Activated CD4-positive, alpha-beta T cell treated with anti-CD3 and anti-CD28 coated beads for 36 hours (primary cell): ENCODE results near the gene KCNG2. TPM values are rescaled to one million over a fixed set of nuclear protein-coding genes. Genes with fewer than 3 reads are reported as not detected.

ENCODE experiments used
- ATAC-seq: fragments of 200-7000 bp; cut with Tn5 transposase; one replicate; pipeline ENCODE4 v1.10.0; 2021; ENCODE audit warnings: mild to moderate bottlenecking, moderate library complexity
- CTCF ChIA-PET: fragments of 350-600 bp; sonication (Branson Sonifier 250); formaldehyde crosslinking; loops from one replicate; lab custom pipeline; 2021; ENCODE audit warnings: antibody characterized with exemption; lab: Charles Lee
- POLR2A ChIA-PET: fragments of 350-600 bp; sonication (Branson Sonifier 250); formaldehyde crosslinking; loops from one replicate; lab custom pipeline; 2021; ENCODE audit warnings: antibody characterized with exemption, inconsistent platforms; lab: Charles Lee
- DNase-seq: peaks from one replicate; pipeline ENCODE4 v3.0.0-alpha.2; 2020
- H3K27ac Mint-ChIP-seq: one replicate; pipeline ENCODE4 v1.8.0; 2021; ENCODE audit warnings: mixed read lengths
- H3K27me3 Mint-ChIP-seq: one replicate; pipeline ENCODE4 v1.8.0; 2021; ENCODE audit warnings: mixed read lengths
- H3K36me3 Mint-ChIP-seq: one replicate; pipeline ENCODE4 v1.8.0; 2021; ENCODE audit warnings: low read depth, mixed read lengths
- H3K4me1 Mint-ChIP-seq: one replicate; pipeline ENCODE4 v1.8.0; 2021; ENCODE audit warnings: mixed read lengths
- H3K4me3 Mint-ChIP-seq: one replicate; pipeline ENCODE4 v1.8.0; 2021; ENCODE audit warnings: mild to moderate bottlenecking, moderate library complexity, mixed read lengths
- H3K9me3 Mint-ChIP-seq: one replicate; pipeline ENCODE4 v1.8.0; 2021; ENCODE audit warnings: low read depth, mixed read lengths
- intact Hi-C, 2 experiments: fragments of 100-400 bp; cut with DNase I in 1 of 2; cut with micrococcal nuclease in 1 of 2; formaldehyde crosslinking; loops; one replicate each; pipeline versions ENCODE4 v1.14.2 to v1.15.1; 2022 to 2024; cut with DNase I, micrococcal nuclease
- total RNA-seq, 2 experiments: library from RNA; stranded (reverse); gene quantifications; one replicate each; pipeline ENCODE4 v1.2.3, GENCODE V29; 2021

The KCNG2 gene
- total RNA-seq, 2 experiments from 2014 or later: not detected

DNA sequence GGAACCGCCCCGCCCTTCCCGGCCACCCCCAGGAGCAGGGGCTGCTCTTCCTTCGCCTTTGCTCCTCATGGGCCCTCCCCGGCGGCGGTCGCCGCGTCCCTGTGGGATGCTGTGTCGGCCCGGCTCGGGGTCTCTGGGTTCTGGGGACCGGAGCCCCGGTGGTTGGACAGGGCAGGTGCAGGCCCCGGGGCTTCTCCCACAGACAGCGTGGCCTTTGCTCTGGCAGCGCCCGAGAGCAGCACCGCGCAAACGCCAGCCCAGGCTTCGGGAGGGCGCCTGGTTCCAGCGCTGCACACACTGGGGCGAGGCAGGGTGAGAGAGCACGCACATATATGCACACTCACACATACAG, 9.0 kb upstream of the KCNG2 start:
- intact Hi-C loops: no loop called here
- CTCF ChIA-PET: no interaction called here
- Mint-ChIP-seq H3K4me1 (peaks cover 4% of the 10 kb centered on the region), H3K36me3 (no peaks in the 10 kb centered on the region), H3K9me3 (no peaks in the 10 kb centered on the region), H3K27me3 (peaks cover 53% of the 10 kb centered on the region), H3K27ac (no peak overlapping the region), H3K4me3 (no peak overlapping the region)
- POLR2A ChIA-PET: no interaction called here
- no peak for DNase-seq
- no peak for ATAC-seq

DNA sequence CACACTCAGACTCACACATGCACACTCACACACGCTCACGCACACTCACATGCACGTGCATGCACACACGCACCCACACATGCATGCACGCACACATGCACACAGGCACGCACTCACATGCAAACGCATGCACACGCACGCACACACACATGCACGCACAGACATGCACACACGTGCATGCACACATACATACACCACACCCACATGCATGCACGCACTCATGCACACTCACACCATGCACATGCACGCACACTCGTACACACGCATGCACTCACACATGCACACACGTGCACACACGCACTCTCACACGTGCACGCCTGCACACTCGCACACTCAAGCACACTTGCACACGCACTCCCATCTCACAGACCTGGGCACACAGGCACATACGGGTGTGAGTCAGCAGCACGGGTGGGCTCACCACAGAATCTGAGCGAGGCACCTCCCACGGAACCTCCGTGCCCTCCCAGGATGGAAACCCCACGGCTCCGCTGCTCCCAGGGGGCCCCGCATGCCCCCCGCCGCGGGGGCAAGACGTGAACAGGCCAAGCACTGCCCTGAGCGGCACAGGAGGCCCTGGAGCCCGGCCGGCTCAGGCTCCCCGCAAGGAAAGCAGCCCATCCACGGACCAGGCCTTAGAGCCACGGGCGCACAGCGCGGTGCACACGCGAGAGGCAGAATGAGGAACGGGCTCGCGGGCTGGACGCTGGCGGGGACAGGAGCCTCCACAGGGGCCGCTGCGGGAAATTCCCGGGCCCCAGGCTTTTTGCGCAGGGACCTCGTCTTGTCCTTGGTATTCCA, 8.4 kb upstream of the KCNG2 start:
- Mint-ChIP-seq H3K27me3 (peaks cover 49% of the 10 kb centered on the region), H3K9me3 (no peaks in the 10 kb centered on the region), H3K27ac (no peak overlapping the region), H3K4me3 (no peak overlapping the region), H3K36me3 (no peaks in the 10 kb centered on the region), H3K4me1 (peaks cover 4% of the 10 kb centered on the region)
- ChIA-PET CTCF (no interaction called here), POLR2A (no interaction called here)
- ATAC-seq (no peak), DNase-seq (no peak)
- intact Hi-C loops: no loop called here

DNA sequence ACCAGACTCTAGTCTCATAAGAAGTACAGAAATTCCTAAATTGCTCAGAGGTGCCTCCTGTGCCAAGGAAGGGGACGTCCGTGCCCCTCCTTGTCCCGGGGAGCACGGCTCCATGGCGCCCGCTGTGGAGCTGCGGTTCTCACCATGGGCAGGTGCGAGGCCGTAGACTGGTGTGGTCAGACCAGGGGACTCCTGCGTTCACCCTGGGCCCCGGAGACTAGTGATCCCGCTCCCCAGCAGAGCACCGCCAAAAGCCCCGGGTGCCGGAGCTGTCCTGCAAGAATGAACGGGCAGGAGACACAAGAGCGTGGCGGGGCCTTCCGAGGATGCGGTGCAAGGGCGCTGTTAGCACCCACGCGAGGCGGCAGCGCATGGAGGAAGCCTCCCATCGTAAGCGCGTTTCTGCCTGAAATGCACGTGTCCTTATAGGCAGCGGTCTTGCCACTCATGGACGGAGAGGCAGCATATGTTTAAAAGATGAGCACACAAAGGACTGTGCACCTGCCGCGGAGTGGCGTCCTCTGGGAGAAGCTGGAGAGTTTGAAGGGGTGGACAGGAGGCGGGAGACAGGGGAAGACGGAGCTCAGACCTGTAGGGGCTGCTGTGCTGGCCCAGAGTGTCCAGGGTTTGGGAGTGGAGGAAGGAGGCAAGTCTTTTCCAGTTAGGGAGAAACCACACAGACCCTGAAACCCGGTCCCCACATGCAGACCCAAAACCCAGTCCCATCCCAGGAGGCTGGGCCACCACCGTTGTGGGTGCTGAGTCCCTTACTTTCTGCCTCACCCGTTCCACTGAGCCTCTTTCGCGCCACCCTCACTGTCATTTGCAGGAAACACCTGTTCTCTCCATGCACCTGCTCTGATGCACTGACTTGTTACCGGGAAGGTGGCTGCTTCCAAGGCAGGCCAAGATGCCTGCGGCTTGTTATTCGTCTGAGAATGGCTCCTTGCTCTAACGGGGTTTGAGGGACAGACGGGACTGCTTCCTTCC, 7.5 kb upstream of the KCNG2 start:
- H3K4me1 Mint-ChIP-seq: peaks cover 4% of the 10 kb centered on the region
- no peak for ATAC-seq
- CTCF ChIA-PET: no interaction called here
- DNase-seq: no peak
- peaks cover 52% of the 10 kb centered on the region for H3K27me3 Mint-ChIP-seq
- H3K4me3 Mint-ChIP-seq: no peak overlapping the region
- intact Hi-C loops: loop anchor here in 1 of 2 experiments (10.0 kb wide), 1 partner anchor 365 kb away; no protein-coding TSS in a partner anchor
- H3K9me3 Mint-ChIP-seq: no peaks in the 10 kb centered on the region
- POLR2A ChIA-PET: no interaction called here
- H3K36me3 Mint-ChIP-seq: no peaks in the 10 kb centered on the region
- H3K27ac Mint-ChIP-seq: no peak overlapping the region

DNA sequence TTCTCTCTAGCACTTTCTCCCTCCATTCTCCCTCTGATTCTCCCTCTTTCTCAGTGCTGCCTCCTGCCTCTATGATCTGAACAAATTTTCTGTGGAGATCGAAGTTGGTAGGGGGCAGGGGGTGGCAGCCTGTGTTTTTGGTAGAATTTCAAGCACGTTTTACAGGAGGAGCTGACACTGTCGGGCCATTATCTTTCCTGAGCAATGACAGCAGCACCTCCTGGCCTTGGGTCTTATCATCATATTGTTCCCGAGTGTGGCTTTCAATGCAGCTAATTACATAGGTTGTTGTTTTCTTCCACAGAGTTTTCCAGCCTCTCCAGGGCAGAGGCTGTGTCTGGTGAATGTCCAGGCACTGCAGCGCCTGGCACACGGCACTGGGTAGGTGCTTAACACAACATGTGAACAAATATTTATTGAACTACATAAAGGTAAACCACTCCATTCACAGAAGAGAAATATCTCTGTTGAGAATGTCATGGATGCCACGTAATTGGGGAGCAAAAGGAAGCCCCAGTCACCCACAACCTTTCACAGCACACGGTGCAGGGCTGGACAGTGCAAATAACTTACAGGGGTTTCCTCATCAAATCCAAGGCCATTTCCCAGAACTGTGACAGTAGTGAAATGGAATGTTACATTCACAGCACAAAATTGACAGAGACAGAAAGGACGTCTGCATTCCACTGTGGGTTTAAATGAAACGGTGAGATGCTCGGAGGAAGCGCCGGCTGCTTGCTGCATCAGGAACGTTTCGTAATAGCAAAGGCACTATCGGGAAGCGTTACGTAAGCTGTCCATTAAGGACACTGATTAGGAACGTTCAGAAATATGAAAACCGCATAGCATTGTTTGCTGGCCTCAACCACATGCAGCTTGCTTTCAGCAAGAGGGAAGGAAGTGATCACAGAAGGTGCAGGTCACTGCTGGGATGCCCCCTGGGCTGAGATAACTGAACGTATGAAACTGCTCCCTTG, 6.5 kb upstream of the KCNG2 start:
- Mint-ChIP-seq H3K4me1 (peaks cover 4% of the 10 kb centered on the region), H3K27ac (no peak overlapping the region), H3K27me3 (peaks cover 50% of the 10 kb centered on the region), H3K9me3 (no peaks in the 10 kb centered on the region), H3K36me3 (no peaks in the 10 kb centered on the region), H3K4me3 (no peak overlapping the region)
- CTCF ChIA-PET: no interaction called here
- ATAC-seq (no peak), DNase-seq (no peak)
- POLR2A ChIA-PET: interaction anchor here (0.6 kb wide), 1 partner anchor 394 kb away, joined by 4 read pairs; no protein-coding TSS in a partner anchor
- intact Hi-C loops: loop anchor here in 1 of 2 experiments (10.0 kb wide), 1 partner anchor 364 kb away; no protein-coding TSS in a partner anchor

DNA sequence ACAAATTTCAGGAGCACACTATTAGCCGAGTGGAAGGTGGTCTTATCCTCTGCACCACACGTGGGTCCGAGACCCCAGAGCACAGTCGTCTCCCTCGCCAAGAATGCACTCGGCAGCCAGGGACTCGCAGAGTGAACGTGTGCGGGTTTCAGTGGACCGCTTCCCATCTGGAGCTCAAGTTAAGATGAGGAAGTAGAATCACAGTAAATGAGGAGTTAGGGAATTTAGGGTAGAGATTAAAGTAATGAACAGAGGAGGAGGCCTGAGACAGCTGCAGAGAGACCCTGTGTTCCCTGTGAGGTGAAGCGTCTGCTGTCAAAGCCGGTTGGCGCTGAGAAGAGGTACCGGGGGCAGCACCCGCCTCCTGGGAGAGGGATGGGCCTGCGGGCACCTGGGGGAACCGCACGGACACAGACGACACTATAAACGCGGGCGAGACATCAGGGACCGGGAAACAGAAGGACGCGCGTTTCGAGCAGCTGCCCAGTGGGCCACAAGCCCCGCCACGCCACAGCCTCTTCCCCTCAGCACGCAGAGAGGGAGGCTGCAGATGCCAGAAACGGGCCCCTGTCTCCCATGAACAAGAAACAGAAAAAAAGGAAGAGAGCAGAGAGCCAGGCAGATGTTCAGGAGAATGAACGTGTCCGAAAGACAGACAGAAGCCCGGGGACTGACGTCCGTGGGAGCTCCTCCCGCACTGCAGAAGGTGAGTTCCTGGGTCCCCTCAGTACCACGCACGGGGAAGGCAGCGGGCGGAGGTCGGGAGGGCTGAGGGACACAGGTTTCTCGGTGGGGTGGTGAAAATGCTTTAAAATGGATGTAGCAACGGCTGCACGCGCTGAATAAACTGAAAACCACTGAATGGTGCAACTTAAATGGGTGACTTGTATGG, 5.4 kb upstream of the KCNG2 start:
- no peaks in the 10 kb centered on the region for H3K9me3 Mint-ChIP-seq
- H3K36me3 Mint-ChIP-seq: no peaks in the 10 kb centered on the region
- H3K27me3 Mint-ChIP-seq: peaks cover 45% of the 10 kb centered on the region
- intact Hi-C loops: loop anchor here in 1 of 2 experiments (10.0 kb wide), 1 partner anchor 362 kb away; no protein-coding TSS in a partner anchor
- POLR2A ChIA-PET: no interaction called here
- H3K27ac Mint-ChIP-seq: no peak overlapping the region
- ATAC-seq: no peak
- H3K4me3 Mint-ChIP-seq: no peak overlapping the region
- peaks cover 7% of the 10 kb centered on the region for H3K4me1 Mint-ChIP-seq
- no peak for DNase-seq
- CTCF ChIA-PET: no interaction called here

DNA sequence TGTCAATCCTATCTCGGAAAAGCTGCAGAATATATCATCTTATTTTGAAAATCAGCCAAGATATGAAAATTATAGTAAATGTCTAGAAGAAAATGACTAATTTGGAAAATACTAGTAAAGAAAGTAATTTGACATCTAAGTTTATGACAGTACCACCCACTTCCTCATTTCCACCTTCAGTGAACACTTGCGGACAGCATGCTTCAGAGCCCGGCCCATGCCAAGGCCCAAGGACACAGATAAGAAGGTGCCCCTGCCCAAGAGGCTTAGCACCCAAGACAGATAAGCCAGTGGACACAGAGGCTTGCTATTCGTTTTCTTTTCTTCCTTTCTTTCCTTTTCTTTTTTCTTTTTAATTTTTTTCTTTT, 4.8 kb upstream of the KCNG2 start:
- H3K9me3 Mint-ChIP-seq: no peaks in the 10 kb centered on the region
- no peak overlapping the region for H3K4me3 Mint-ChIP-seq
- H3K36me3 Mint-ChIP-seq: no peaks in the 10 kb centered on the region
- ChIA-PET POLR2A (no interaction called here), CTCF (no interaction called here)
- peaks cover 44% of the 10 kb centered on the region for H3K27me3 Mint-ChIP-seq
- intact Hi-C loops: loop anchor here in 1 of 2 experiments (10.0 kb wide), 1 partner anchor 362 kb away; no protein-coding TSS in a partner anchor
- peaks cover 8% of the 10 kb centered on the region for H3K4me1 Mint-ChIP-seq
- no peak for DNase-seq
- ATAC-seq: no peak
- no peak overlapping the region for H3K27ac Mint-ChIP-seq

DNA sequence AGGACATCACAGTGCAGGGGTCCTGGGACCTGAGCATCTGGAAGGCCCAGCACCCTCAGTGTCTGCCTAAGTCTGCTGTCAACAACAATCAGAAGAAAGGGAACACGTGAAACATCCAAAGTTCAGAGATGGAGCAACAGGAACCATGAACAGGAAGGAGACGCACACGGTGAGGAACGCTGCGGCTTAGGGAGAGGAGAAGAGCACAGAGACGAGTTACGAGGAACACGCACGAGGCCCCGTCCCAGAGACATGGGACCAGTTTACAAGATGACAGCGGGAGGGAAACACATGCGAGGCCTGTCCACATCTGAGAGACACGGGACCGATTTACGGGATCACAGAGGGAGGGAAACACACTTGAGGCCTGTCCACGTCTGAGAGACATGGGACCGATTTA, 2.9 kb upstream of the KCNG2 start:
- no peak overlapping the region for H3K4me3 Mint-ChIP-seq
- no peaks in the 10 kb centered on the region for H3K9me3 Mint-ChIP-seq
- no peaks in the 10 kb centered on the region for H3K36me3 Mint-ChIP-seq
- peaks cover 47% of the 10 kb centered on the region for H3K27me3 Mint-ChIP-seq
- H3K27ac Mint-ChIP-seq: no peak overlapping the region
- POLR2A ChIA-PET: no interaction called here
- peaks cover 15% of the 10 kb centered on the region for H3K4me1 Mint-ChIP-seq
- DNase-seq (no peak), ATAC-seq (no peak)
- intact Hi-C loops: loop anchor here (5.0 to 10.0 kb wide), 3 partner anchors 167 to 362 kb away; partner anchors contain the start of gene HSBP1L1 (in 1 of the 2)
- CTCF ChIA-PET: interaction anchor here (0.9 kb wide), 1 partner anchor 110 kb away, joined by 3 read pairs; no protein-coding TSS in a partner anchor

DNA sequence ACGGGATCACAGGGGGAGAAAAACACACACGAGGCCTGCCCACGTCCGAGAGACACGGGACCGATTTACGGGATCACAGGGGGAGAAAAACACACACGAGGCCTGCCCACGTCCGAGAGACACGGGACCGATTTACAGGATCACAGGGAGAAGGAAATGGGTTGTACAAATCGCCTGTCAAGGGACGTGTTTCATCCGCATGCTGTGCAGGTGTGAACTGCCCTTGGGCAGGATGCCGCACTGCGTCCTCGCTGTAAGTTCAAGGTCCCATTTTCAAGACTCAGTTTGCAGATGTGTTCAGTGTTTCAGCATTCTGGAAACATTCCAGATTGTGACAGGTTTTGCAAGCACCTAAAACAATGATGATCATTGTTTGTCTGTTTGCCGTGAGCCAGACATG, 2.3 kb upstream of the KCNG2 start:
- intact Hi-C loops: loop anchor here (5.0 to 10.0 kb wide), 3 partner anchors 167 to 362 kb away; partner anchors contain the start of gene HSBP1L1 (in 1 of the 2)
- peaks cover 50% of the 10 kb centered on the region for H3K27me3 Mint-ChIP-seq
- DNase-seq (no peak), ATAC-seq (no peak)
- H3K9me3 Mint-ChIP-seq: no peaks in the 10 kb centered on the region
- H3K27ac Mint-ChIP-seq: no peak overlapping the region
- ChIA-PET CTCF (no interaction called here), POLR2A (no interaction called here)
- H3K4me3 Mint-ChIP-seq: no peak overlapping the region
- no peaks in the 10 kb centered on the region for H3K36me3 Mint-ChIP-seq
- peaks cover 15% of the 10 kb centered on the region for H3K4me1 Mint-ChIP-seq

DNA sequence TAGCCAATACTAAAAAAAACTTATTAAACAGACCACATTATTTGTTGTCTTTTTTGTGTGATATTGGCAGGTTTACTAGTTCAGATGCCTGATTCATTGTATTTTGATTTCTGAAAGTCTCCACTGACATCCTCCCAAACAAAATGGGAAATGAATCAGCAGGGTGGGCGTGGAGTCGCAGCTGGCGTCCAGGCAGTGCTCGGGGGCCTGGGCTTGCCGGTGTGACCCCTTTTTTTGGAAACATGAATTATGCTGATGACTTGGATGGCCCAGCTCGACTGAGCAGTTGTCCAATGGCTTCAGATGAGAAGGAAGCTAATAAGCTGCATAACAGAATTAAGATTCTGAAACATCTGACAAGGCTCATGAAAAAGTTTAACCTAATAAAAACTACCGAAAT, 1.7 kb upstream of the KCNG2 start:
- Mint-ChIP-seq H3K36me3 (no peaks in the 10 kb centered on the region), H3K9me3 (no peaks in the 10 kb centered on the region), H3K27me3 (peaks cover 48% of the 10 kb centered on the region), H3K4me3 (no peak overlapping the region), H3K27ac (no peak overlapping the region), H3K4me1 (peaks cover 15% of the 10 kb centered on the region)
- CTCF ChIA-PET: no interaction called here
- intact Hi-C loops: loop anchor here (5.0 to 10.0 kb wide), 3 partner anchors 166 to 361 kb away; partner anchors contain the start of gene HSBP1L1 (in 1 of the 2)
- no peak for DNase-seq
- ATAC-seq: no peak
- POLR2A ChIA-PET: no interaction called here
